HG03565 (cell line): ENCODE data around the gene NCKAP5.

ENCODE experiments used
- ATAC-seq: cut with Tn5 transposase; IDR thresholded peaks from one replicate; pipeline ENCODE4 v1.9.1; 2021; ENCODE audit warnings: mild to moderate bottlenecking, moderate library complexity; ENCODE audit not compliant: unreplicated experiment

The NCKAP5 gene

GRCh38 chr2:133303150-133303549 lies 265.1 kb downstream of the NCKAP5 start:
- ATAC-seq = no peak

- no peak for ATAC-seq
Observed at GRCh38 chr2:133296401-133296800, 271.9 kb downstream of the NCKAP5 start.

- no peak for ATAC-seq
Observed at GRCh38 chr2:133293544-133294353, 274.5 kb downstream of the NCKAP5 start.

GRCh38 chr2:133292259-133292658 lies 276.0 kb downstream of the NCKAP5 start:
- ATAC-seq = no peak

GRCh38 chr2:133287709-133288108 lies 280.6 kb downstream of the NCKAP5 start:
- ATAC-seq = no peak

- ATAC-seq = no peak
Observed at GRCh38 chr2:133286326-133286922, 281.8 kb downstream of the NCKAP5 start.

GRCh38 chr2:133273031-133273430 lies 295.2 kb downstream of the NCKAP5 start:
- no peak for ATAC-seq

- ATAC-seq = no peak
Observed at GRCh38 chr2:133271105-133271504, 297.2 kb downstream of the NCKAP5 start.

- no peak for ATAC-seq
Observed at GRCh38 chr2:133270550-133270949, 297.7 kb downstream of the NCKAP5 start.

GRCh38 chr2:133266926-133267590 lies 301.2 kb downstream of the NCKAP5 start:
- no peak for ATAC-seq

GRCh38 chr2:133266041-133266925 lies 302.0 kb downstream of the NCKAP5 start:
- ATAC-seq = no peak

GRCh38 chr2:133265432-133265949 lies 302.8 kb downstream of the NCKAP5 start:
- no peak for ATAC-seq

GRCh38 chr2:133264989-133265401 lies 303.3 kb downstream of the NCKAP5 start:
- no peak for ATAC-seq

GRCh38 chr2:133262893-133263292 lies 305.4 kb downstream of the NCKAP5 start:
- no peak for ATAC-seq

- no peak for ATAC-seq
Observed at GRCh38 chr2:133255360-133255759, 312.9 kb downstream of the NCKAP5 start.

- ATAC-seq = no peak
Observed at GRCh38 chr2:133253793-133254192, 314.5 kb downstream of the NCKAP5 start.

- ATAC-seq = no peak
Observed at GRCh38 chr2:133252780-133253355, 315.4 kb downstream of the NCKAP5 start.

- ATAC-seq = no peak
Observed at GRCh38 chr2:133249362-133249761, 318.9 kb downstream of the NCKAP5 start.

- no peak for ATAC-seq
Observed at GRCh38 chr2:133248264-133248663, 320.0 kb downstream of the NCKAP5 start.

GRCh38 chr2:133247631-133248030 lies 320.6 kb downstream of the NCKAP5 start:
- ATAC-seq = peak; percentile 59
